ENCODE results near the gene TOX2. TPM values are rescaled to one million over a fixed set of nuclear protein-coding genes. Genes with fewer than 3 reads are reported as not detected.

The TOX2 gene
- total and polyA plus RNA-seq, 2 of the 8 experiments (the other 6 are each of a cell fraction or from before 2014, with no cell fraction given), result 1.8 to 3.4 TPM

DNA sequence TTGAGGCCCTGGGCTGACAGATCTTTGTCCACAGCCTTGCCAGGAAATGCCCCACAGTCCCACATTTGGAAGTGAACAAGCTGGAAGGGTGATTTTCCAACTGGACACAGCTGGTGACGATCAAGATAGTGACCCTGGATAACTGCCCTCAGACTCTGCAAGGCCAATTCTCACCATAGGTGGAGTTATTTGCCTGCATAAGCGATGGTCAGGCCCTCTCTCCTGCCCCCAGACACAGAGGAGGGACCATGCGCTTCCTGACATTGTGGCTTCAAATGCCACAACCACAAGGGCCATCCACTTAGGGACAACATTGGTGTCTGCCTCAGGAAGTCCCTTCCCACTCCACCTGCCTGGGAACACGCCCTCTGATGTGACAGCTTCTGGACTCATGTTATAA is 176.4 kb downstream of the TOX2 start:
- H4K5ac ChIP-seq (ENCODE audit: insufficient read length, low read depth, low read length), result no peak overlapping the region
- TF ChIP-seq POLR2A (IDR thresholded peaks at IDR 0.05; ENCODE audit: control extremely low read depth in 1 of 2, low read depth in 2 of 2, low read length in 2 of 2), result no peak
- TF ChIP-seq RAD21 (IDR thresholded peaks at IDR 0.05 in 1 of 2, conservative IDR thresholded peaks at IDR 0.05 in 1 of 2; ENCODE audit: low read depth in 2 of 2, low read length in 2 of 2), result peak in 1 of 2 experiments; percentile 33; a peak in 2 of 4 replicates
- TF ChIP-seq, protein P1, sequence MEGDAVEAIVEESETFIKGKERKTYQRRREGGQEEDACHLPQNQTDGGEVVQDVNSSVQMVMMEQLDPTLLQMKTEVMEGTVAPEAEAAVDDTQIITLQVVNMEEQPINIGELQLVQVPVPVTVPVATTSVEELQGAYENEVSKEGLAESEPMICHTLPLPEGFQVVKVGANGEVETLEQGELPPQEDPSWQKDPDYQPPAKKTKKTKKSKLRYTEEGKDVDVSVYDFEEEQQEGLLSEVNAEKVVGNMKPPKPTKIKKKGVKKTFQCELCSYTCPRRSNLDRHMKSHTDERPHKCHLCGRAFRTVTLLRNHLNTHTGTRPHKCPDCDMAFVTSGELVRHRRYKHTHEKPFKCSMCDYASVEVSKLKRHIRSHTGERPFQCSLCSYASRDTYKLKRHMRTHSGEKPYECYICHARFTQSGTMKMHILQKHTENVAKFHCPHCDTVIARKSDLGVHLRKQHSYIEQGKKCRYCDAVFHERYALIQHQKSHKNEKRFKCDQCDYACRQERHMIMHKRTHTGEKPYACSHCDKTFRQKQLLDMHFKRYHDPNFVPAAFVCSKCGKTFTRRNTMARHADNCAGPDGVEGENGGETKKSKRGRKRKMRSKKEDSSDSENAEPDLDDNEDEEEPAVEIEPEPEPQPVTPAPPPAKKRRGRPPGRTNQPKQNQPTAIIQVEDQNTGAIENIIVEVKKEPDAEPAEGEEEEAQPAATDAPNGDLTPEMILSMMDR (IDR thresholded peaks at IDR 0.05; ENCODE audit: control extremely low read depth in 1 of 3, insufficient read depth in 1 of 3, low read depth in 1 of 3, low read length in 3 of 3), result peak; percentile 0 to 32 (median 24)
- H2AFZ ChIP-seq (ENCODE audit: low read length), result no peak overlapping the region
- no peak overlapping the region for H3K4me3 ChIP-seq (ENCODE audit: extremely low read depth in 1 of 4, insufficient read depth in 2 of 4, low read depth in 3 of 4, low read length in 4 of 4)
- FAIRE-seq (no peak), DNase-seq (ENCODE audit: low read depth in 1 of 2, low spot score in 2 of 2) (no peak)
- no peak overlapping the region for H2BK120ac ChIP-seq (replicated peaks; ENCODE audit: low read depth, low read length)
- H3K79me2 ChIP-seq (ENCODE audit: control insufficient read depth in 1 of 2, insufficient read depth in 2 of 2, low read length in 2 of 2), result no peaks in the 10 kb centered on the region
- H3K4me2 ChIP-seq (ENCODE audit: insufficient read depth in 1 of 2, low read depth in 2 of 2, low read length in 2 of 2), result no peak overlapping the region
- no peak overlapping the region for H3K9ac ChIP-seq (replicated peaks in 1 of 4; ENCODE audit: extremely low read depth in 1 of 4, low read depth in 3 of 4, low read length in 3 of 4)
- H3K4me1 ChIP-seq (replicated peaks in 1 of 4; ENCODE audit: control insufficient read depth in 3 of 4, insufficient read depth in 4 of 4, low read length in 3 of 4), result no peaks in the 10 kb centered on the region
- H3K27ac ChIP-seq (ENCODE audit: low read depth, low read length), result no peak overlapping the region
- no peaks in the 10 kb centered on the region; the same call in 1 of the 2 replicates for H3K79me1 ChIP-seq (ENCODE audit: low read depth, low read length)
- H3K23ac ChIP-seq (ENCODE audit: insufficient read length), result no peak overlapping the region
- no peaks in the 10 kb centered on the region for H3K23me2 ChIP-seq (ENCODE audit: low read depth, low read length)
- POLR2A ChIA-PET (ENCODE audit: partially characterized antibody), result no interaction called here
- H2BK5ac ChIP-seq (ENCODE audit: low read depth, low read length), result no peak overlapping the region
- H3K36me3 ChIP-seq (ENCODE audit: control insufficient read depth in 2 of 4, insufficient read depth in 4 of 4, low read length in 3 of 4), result no peaks in the 10 kb centered on the region
- H3K14ac ChIP-seq (ENCODE audit: insufficient read length), result no peak overlapping the region
- no peak overlapping the region for H3K56ac ChIP-seq (replicated peaks; ENCODE audit: insufficient read length, low read depth, low read length)
- no peak overlapping the region for H2BK12ac ChIP-seq (ENCODE audit: low read depth, low read length)
- H3K9me3 ChIP-seq (ENCODE audit: insufficient read depth in 2 of 2, low read depth in 1 of 2, low read length in 1 of 2), result no peaks in the 10 kb centered on the region
- H2BK20ac ChIP-seq (ENCODE audit: low read length), result no peak overlapping the region
- H2BK15ac ChIP-seq (ENCODE audit: low read length), result no peak overlapping the region
- WGBS, 2 experiments (ENCODE audit: extremely low coverage in 1 of 2, insufficient coverage in 1 of 2, insufficient read length in 1 of 2, insufficient replicate concordance in 2 of 2, low coverage in 1 of 2, low lambda C conversion rate in 2 of 2, missing lambda C conversion rate in 1 of 2), result 84% methylated on average over 4 of the region's 4 CpGs; no CpG with 5 or more reads in 1 of the 2 experiments
- CTCF ChIA-PET (ENCODE audit: partially characterized antibody), result interaction anchor here (0.7 to 1.4 kb wide), 7 partner anchors 10 to 552 kb away, joined by 3 to 5 read pairs (median 3); no protein-coding TSS in a partner anchor
- no peaks in the 10 kb centered on the region for H4K20me1 ChIP-seq (replicated peaks in 1 of 2; ENCODE audit: control insufficient read depth in 1 of 2, insufficient read depth in 2 of 2, low read length in 2 of 2)
- no peak overlapping the region for H3K4ac ChIP-seq (replicated peaks; ENCODE audit: insufficient read length, low read depth, low read length)
- no peak overlapping the region for H4K8ac ChIP-seq (ENCODE audit: extremely low read depth, insufficient read depth, low read length)
- no peaks in the 10 kb centered on the region for H3K27me3 ChIP-seq (replicated peaks in 1 of 4; ENCODE audit: control insufficient read depth in 3 of 4, extremely low read depth in 1 of 4, insufficient read depth in 3 of 4, low read length in 3 of 4)
- no peak overlapping the region for H2AK5ac ChIP-seq (ENCODE audit: low read depth, low read length)
- H4K91ac ChIP-seq (replicated peaks; ENCODE audit: insufficient read length, low read length), result no peak overlapping the region
- no peak overlapping the region for H3K18ac ChIP-seq (ENCODE audit: extremely low read depth, low read length)

Data from H1 (cell line).